H1 (cell line): ENCODE results near the gene TMEM179B. TPM values are rescaled to one million over a fixed set of nuclear protein-coding genes. Genes with fewer than 3 reads are reported as not detected.

Experiments used
- CTCF ChIA-PET: fragments of 300-600 bp; sonication (Branson Sonifier 250); formaldehyde crosslinking; loops from one replicate; lab custom pipeline; 2021; ENCODE audit not compliant: partially characterized antibody; lab: Charles Lee
- POLR2A ChIA-PET: fragments of 300-600 bp; sonication (Branson Sonifier 250); formaldehyde crosslinking; loops from one replicate; lab custom pipeline; 2021; ENCODE audit warnings: inconsistent platforms; ENCODE audit not compliant: partially characterized antibody; lab: Charles Lee
- DNase-seq, 2 experiments: peaks; one replicate each; pipeline versions ENCODE4 v3.0.0 to v3.0.0-alpha.2; 2010 to 2022; ENCODE audit warnings: low spot score in 2 of 2, low read depth in 1 of 2, mixed read lengths in 1 of 2
- FAIRE-seq: peaks from 2 replicates; lab custom pipeline; 2011; peaks lifted over from hg19 to GRCh38; lab: Jason Lieb, UNC
- H2AFZ ChIP-seq: 2 replicates; pipeline ENCODE4 v1.8.1; 2012; ENCODE audit warnings: low read length, inconsistent platforms
- H2AK5ac ChIP-seq: 2 replicates; pipeline ENCODE4 v1.6.1; 2013; ENCODE audit warnings: low read depth, low read length
- H2BK120ac ChIP-seq: replicated peaks from 2 replicates; pipeline ENCODE3; 2013; ENCODE audit warnings: low read depth, low read length, inconsistent platforms
- H2BK12ac ChIP-seq: 2 replicates; pipeline ENCODE4 v1.6.1; 2013; ENCODE audit warnings: low read depth, low read length
- H2BK15ac ChIP-seq: 2 replicates; pipeline ENCODE4 v1.6.1; 2013; ENCODE audit warnings: low read length
- H2BK20ac ChIP-seq: 2 replicates; pipeline ENCODE4 v1.6.1; 2013; ENCODE audit warnings: low read length
- H2BK5ac ChIP-seq: 2 replicates; pipeline ENCODE4 v1.6.1; 2013; ENCODE audit warnings: low read depth, low read length
- H3K14ac ChIP-seq: 2 replicates; pipeline ENCODE4 v1.6.1; 2013; ENCODE audit warnings: inconsistent platforms; ENCODE audit not compliant: insufficient read length
- H3K18ac ChIP-seq: 2 replicates; pipeline ENCODE4 v1.6.1; 2013; ENCODE audit warnings: low read length; ENCODE audit errors: extremely low read depth
- H3K23ac ChIP-seq: 2 replicates; pipeline ENCODE4 v1.6.1; 2013; ENCODE audit warnings: inconsistent platforms; ENCODE audit not compliant: insufficient read length
- H3K23me2 ChIP-seq: 2 replicates; pipeline ENCODE4 v1.6.1; 2013; ENCODE audit warnings: low read depth, low read length
- H3K27ac ChIP-seq: 2 replicates; pipeline ENCODE4 v1.6.1; 2011; ENCODE audit warnings: low read depth, low read length, inconsistent platforms
- H3K27me3 ChIP-seq, 4 experiments: replicated peaks in 1 of 4; 1 replicate in 1 of 4; 2 replicates in 3 of 4; pipeline versions ENCODE4 v1.6.1 to v1.8.1; 2011 to 2013; ENCODE audit warnings: low read length in 3 of 4, mild to moderate bottlenecking in 3 of 4, inconsistent platforms in 2 of 4, mixed read lengths in 2 of 4, moderate library complexity in 1 of 4; ENCODE audit not compliant: control insufficient read depth in 3 of 4, insufficient read depth in 3 of 4; ENCODE audit errors: extremely low read depth in 1 of 4
- H3K36me3 ChIP-seq, 4 experiments: 2 replicates each; pipeline versions ENCODE4 v1.6.1 to v1.8.1; 2011 to 2013; ENCODE audit warnings: mild to moderate bottlenecking in 4 of 4, low read length in 3 of 4, moderate library complexity in 2 of 4, control low read depth in 1 of 4, inconsistent platforms in 1 of 4; ENCODE audit not compliant: insufficient read depth in 4 of 4, control insufficient read depth in 2 of 4
- H3K4ac ChIP-seq: replicated peaks from 2 replicates; pipeline ENCODE3; 2013; ENCODE audit warnings: low read length, low read depth, mixed read lengths, inconsistent platforms; ENCODE audit not compliant: insufficient read length
- H3K4me1 ChIP-seq, 4 experiments: replicated peaks in 1 of 4; 1 replicate in 1 of 4; 2 replicates in 3 of 4; pipeline versions ENCODE4 v1.6.1 to v1.8.1; 2011 to 2013; ENCODE audit warnings: low read length in 3 of 4, inconsistent platforms in 2 of 4, mixed read lengths in 1 of 4; ENCODE audit not compliant: insufficient read depth in 4 of 4, control insufficient read depth in 3 of 4
- H3K4me2 ChIP-seq, 2 experiments: 2 replicates each; pipeline versions ENCODE4 v1.6.1 to v1.8.1; 2011 to 2013; ENCODE audit warnings: low read depth in 2 of 2, low read length in 2 of 2, control low read depth in 1 of 2, inconsistent platforms in 1 of 2, mild to moderate bottlenecking in 1 of 2; ENCODE audit not compliant: insufficient read depth in 1 of 2
- H3K4me3 ChIP-seq, 4 experiments: fragments of 200-600, 300-600 bp in 1 of 4; sonication (generic), shearing (Covaris generic), sonication (Bioruptor Twin) in 1 of 4; 2 replicates each; pipeline versions ENCODE4 v1.5.1 to v1.8.1; 2011 to 2016; ENCODE audit warnings: low read length in 4 of 4, low read depth in 3 of 4, control low read depth in 2 of 4, inconsistent platforms in 2 of 4, mild to moderate bottlenecking in 2 of 4, mixed read lengths in 1 of 4, moderate library complexity in 1 of 4; ENCODE audit not compliant: insufficient read depth in 2 of 4; ENCODE audit errors: extremely low read depth in 1 of 4
- H3K56ac ChIP-seq: replicated peaks from 2 replicates; pipeline ENCODE3; 2013; ENCODE audit warnings: low read depth, mild to moderate bottlenecking, mixed read lengths, low read length, inconsistent platforms; ENCODE audit not compliant: insufficient read length
- H3K79me1 ChIP-seq: 2 replicates; pipeline ENCODE4 v1.6.1; 2013; ENCODE audit warnings: low read depth, low read length, control low read depth
- H3K79me2 ChIP-seq, 2 experiments: 2 replicates each; pipeline versions ENCODE4 v1.6.1 to v1.8.1; 2012 to 2013; ENCODE audit warnings: low read length in 2 of 2, mild to moderate bottlenecking in 2 of 2, inconsistent platforms in 1 of 2; ENCODE audit not compliant: insufficient read depth in 2 of 2, control insufficient read depth in 1 of 2
- H3K9ac ChIP-seq, 4 experiments: replicated peaks in 1 of 4; 1 replicate in 1 of 4; 2 replicates in 3 of 4; pipeline versions ENCODE4 v1.6.1 to v1.8.1; 2011 to 2013; ENCODE audit warnings: low read depth in 3 of 4, low read length in 3 of 4, control low read depth in 2 of 4, mild to moderate bottlenecking in 2 of 4, moderate library complexity in 2 of 4, inconsistent platforms in 1 of 4; ENCODE audit errors: extremely low read depth in 1 of 4
- H3K9me3 ChIP-seq, 2 experiments: 2 replicates each; pipeline versions ENCODE4 v1.6.1 to v1.8.1; 2012 to 2013; ENCODE audit warnings: mild to moderate bottlenecking in 2 of 2, moderate library complexity in 2 of 2, control low read depth in 1 of 2, inconsistent platforms in 1 of 2, low read depth in 1 of 2, low read length in 1 of 2, mixed read lengths in 1 of 2; ENCODE audit not compliant: insufficient read depth in 2 of 2
- H4K20me1 ChIP-seq, 2 experiments: replicated peaks in 1 of 2; 2 replicates each; pipeline versions ENCODE3 to v1.8.1; 2011 to 2013; ENCODE audit warnings: inconsistent platforms in 2 of 2, low read length in 2 of 2, mild to moderate bottlenecking in 1 of 2; ENCODE audit not compliant: insufficient read depth in 2 of 2, control insufficient read depth in 1 of 2
- H4K5ac ChIP-seq: 2 replicates; pipeline ENCODE4 v1.6.1; 2013; ENCODE audit warnings: low read length, low read depth, mixed read lengths, inconsistent platforms; ENCODE audit not compliant: insufficient read length
- H4K8ac ChIP-seq: 2 replicates; pipeline ENCODE4 v1.8.0; 2013; ENCODE audit warnings: mild to moderate bottlenecking, moderate library complexity, low read length, inconsistent platforms; ENCODE audit not compliant: insufficient read depth; ENCODE audit errors: extremely low read depth
- H4K91ac ChIP-seq: replicated peaks from 2 replicates; pipeline ENCODE3; 2013; ENCODE audit warnings: low read length, mixed read lengths, inconsistent platforms; ENCODE audit not compliant: insufficient read length
- CEBPB ChIP-seq: IDR thresholded peaks from 2 replicates; pipeline ENCODE4 v1.6.1; 2012; ENCODE audit warnings: low read depth, low read length
- JUND ChIP-seq: IDR thresholded peaks from 2 replicates; pipeline ENCODE4 v1.6.1; 2011; ENCODE audit warnings: mild to moderate bottlenecking, improper control_type of control experiment, low read length
- whole genome bisulfite sequencing, 2 experiments: shearing (Covaris generic) in 1 of 2; methylation state at CpG; one replicate each; pipeline versions ENCODE4 v1.1.6 to v1.1.7; 2013 to 2015; ENCODE audit warnings: low lambda C conversion rate in 2 of 2, mixed read lengths in 2 of 2, inconsistent platforms in 1 of 2, low coverage in 1 of 2, missing lambda C conversion rate in 1 of 2; ENCODE audit not compliant: insufficient replicate concordance in 2 of 2, insufficient coverage in 1 of 2, insufficient read length in 1 of 2; ENCODE audit errors: extremely low coverage in 1 of 2, missing lambda C conversion rate in 1 of 2; 5-methylcytosine and 5-hydroxymethylcytosine counted together
- polyA plus RNA-seq, 7 experiments: library from polyadenylated mRNA; depleted of rRNA in 3 of 7; stranded (reverse) in 5 of 7; unstranded in 2 of 7; fragments of >200 nt in 5 of 7; fragments of 200-250 nt in 2 of 7; gene quantifications; 1 replicate in 5 of 7; 2 replicates in 1 of 7; 4 replicates in 1 of 7; pipeline versions ENCODE4 v1.2.1 to v1.2.3, GENCODE V29; 2011 to 2013; ENCODE audit warnings: missing spikeins in 2 of 7, mixed read lengths in 2 of 7
- total RNA-seq: library from RNA; stranded (reverse); fragmentation: NEBNext Ultra II Directional; extraction: Animal tissue kit (Norgen Biotek cat#: 25700); gene quantifications from 2 replicates; pipeline ENCODE4 v1.2.1, GENCODE V29; 2021
- TF ChIP-seq, protein P1 (sequence below): IDR thresholded peaks from 2 replicates; pipeline ENCODE4 v1.6.1; 2011; ENCODE audit warnings: low read length, improper control_type of control experiment

TMEM179B gene
- total and polyA plus RNA-seq, 2 of the 8 experiments (the other 6 are each of a cell fraction or from before 2014, with no cell fraction given) = 18.6 to 62.2 TPM

DNA sequence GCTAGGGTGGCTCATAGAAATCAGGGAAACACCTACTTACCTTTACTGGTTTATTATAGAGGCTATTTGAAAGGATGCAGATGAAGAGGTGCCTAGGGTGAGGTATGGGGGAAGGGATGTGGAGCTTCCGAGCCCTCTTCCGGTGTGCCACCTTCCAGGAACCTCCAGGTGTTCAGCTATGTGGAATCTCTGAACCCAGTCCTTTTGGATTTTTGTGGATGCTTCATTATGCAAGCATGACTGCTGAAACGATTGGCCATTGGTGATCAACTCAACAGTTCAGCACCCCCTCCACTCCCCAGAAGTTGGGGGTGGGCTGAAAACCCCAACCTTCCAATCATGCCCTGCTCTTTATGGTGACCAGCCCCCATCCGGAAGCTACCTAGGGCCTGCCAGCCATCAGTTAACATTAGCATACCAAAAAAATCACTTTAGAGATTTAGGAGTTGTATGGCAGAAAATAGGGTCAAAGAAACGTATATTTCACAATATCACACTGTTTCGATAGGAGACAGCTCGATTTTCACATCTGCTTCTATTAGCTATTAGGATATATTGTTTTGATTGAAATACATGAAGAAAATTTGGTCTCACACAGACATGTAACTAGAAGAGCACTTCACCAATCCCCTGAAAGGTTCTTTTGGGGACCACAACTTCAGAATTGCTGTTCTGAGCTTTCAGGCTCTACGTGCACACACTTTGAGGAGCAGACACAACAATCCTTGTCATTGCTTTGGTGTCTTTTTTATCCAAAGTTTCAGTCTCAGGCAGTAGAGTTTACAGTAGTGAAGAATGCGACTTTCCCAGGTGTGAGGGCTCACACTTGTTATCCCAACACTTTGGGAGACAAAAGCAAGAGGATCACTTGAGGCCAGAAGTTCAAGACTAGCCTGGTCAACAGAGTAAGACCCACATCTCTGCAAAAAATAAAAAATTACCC is 29.1 kb upstream of the TMEM179B start:
- Histone ChIP-seq H4K91ac (peak overlapping the region; percentile 9), H3K4me1 (peaks cover 9 to 16% (median 11%) of the 10 kb centered on the region in 4 experiments), H2BK12ac (no peak overlapping the region), H2BK5ac (peak overlapping the region; percentile 73), H3K9me3 (no peaks in the 10 kb centered on the region), H3K18ac (peak overlapping the region; percentile 64), H4K5ac (peak overlapping the region; percentile 82), H3K4me2 (peak overlapping the region; percentile 82 to 88), H3K27ac (peak overlapping the region; percentile 6; the same call in 1 of the 2 replicates), H3K27me3 (no peaks in the 10 kb centered on the region), H2AK5ac (no peak overlapping the region), H4K20me1 (peaks cover 3% of the 10 kb centered on the region in 2 experiments), H2BK120ac (peak overlapping the region; percentile 98), H3K4ac (peak overlapping the region; percentile 89), H4K8ac (no peak overlapping the region), H3K23me2 (peaks cover 8% of the 10 kb centered on the region; the same call in 1 of the 2 replicates), H3K14ac (no peak overlapping the region), H2BK20ac (no peak overlapping the region; the same call in 1 of the 2 replicates), H2BK15ac (no peak overlapping the region), H3K4me3 (peak overlapping the region; percentile 44 to 75 (median 52)), H3K36me3 (peaks cover 0 to 7% (median 2%) of the 10 kb centered on the region in 4 experiments; a peak in 6 of 8 replicates), H3K56ac (peak overlapping the region; percentile 43), H2AFZ (no peak overlapping the region), H3K79me1 (peaks cover 6% of the 10 kb centered on the region), H3K23ac (no peak overlapping the region), H3K9ac (peak overlapping the region in 3 of 4 experiments; percentile 31 to 64 (median 54); a peak in 2 of 7 replicates), H3K79me2 (peaks cover 6 to 40% of the 10 kb centered on the region in 2 experiments)
- FAIRE-seq (no peak), DNase-seq (peak; percentile 71 to 76)
- 6% methylated on average over 9 of the region's 9 CpGs; no CpG with 5 or more reads in 1 of the 2 experiments for WGBS, 2 experiments
- ChIA-PET POLR2A (interaction anchor here (0.7 to 16.9 kb wide), 28 partner anchors 8 to 186 kb away, joined by 3 to 192 read pairs (median 4); partner anchors contain the start of genes BSCL2, GNG3, HNRNPUL2 and INTS5), CTCF (interaction anchor here (0.6 to 2.5 kb wide), 5 partner anchors 11 to 285 kb away, joined by 3 to 12 read pairs (median 5); partner anchors contain the start of genes HNRNPUL2 and TTC9C)
- TF ChIP-seq CEBPB (peak; percentile 20), JUND (peak; percentile 1; the same call in 1 of the 2 replicates)
- TF ChIP-seq, protein P1, sequence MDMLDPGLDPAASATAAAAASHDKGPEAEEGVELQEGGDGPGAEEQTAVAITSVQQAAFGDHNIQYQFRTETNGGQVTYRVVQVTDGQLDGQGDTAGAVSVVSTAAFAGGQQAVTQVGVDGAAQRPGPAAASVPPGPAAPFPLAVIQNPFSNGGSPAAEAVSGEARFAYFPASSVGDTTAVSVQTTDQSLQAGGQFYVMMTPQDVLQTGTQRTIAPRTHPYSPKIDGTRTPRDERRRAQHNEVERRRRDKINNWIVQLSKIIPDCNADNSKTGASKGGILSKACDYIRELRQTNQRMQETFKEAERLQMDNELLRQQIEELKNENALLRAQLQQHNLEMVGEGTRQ = no peak
